Activated CD8-positive, alpha-beta memory T cell treated with anti-CD3 and anti-CD28 coated beads for 48 hours (primary cell): ENCODE measurements around the gene SATB2.

Source experiments
- DNase-seq, 3 experiments: peaks; one replicate each; pipeline ENCODE4 v3.0.0-alpha.2; 2020; ENCODE audit warnings: low read depth in 2 of 3, low spot score in 2 of 3

SATB2 gene

GRCh38 chr2:199457147-199458008 lies at the start of gene SATB2:
SATB2 (minus strand) TSS chr2:199457939; CDS start chr2:199456037, 1,902 bp downstream.
- DNase-seq = peak in 1 of 3 experiments; percentile 16

- DNase-seq = no peak
These were observed 48.1 kb upstream of the SATB2 start for GRCh38 chr2:199505755-199506403.

GRCh38 chr2:199503148-199503547 lies 45.4 kb upstream of the SATB2 start:
- DNase-seq = no peak

GRCh38 chr2:199499005-199499404 lies 41.3 kb upstream of the SATB2 start:
- DNase-seq = no peak

- no peak for DNase-seq
These were observed 37.4 kb upstream of the SATB2 start for GRCh38 chr2:199495147-199495546.

GRCh38 chr2:199490049-199490448 lies 32.3 kb upstream of the SATB2 start:
- no peak for DNase-seq

- DNase-seq = no peak
These were observed 31.1 kb upstream of the SATB2 start for GRCh38 chr2:199488772-199489400.

GRCh38 chr2:199485732-199486335 lies 28.1 kb upstream of the SATB2 start:
- DNase-seq = no peak

GRCh38 chr2:199484927-199485326 lies 27.2 kb upstream of the SATB2 start:
- DNase-seq = no peak

- no peak for DNase-seq
These were observed 23.2 kb upstream of the SATB2 start for GRCh38 chr2:199480966-199481365.

GRCh38 chr2:199477277-199477834 lies 19.6 kb upstream of the SATB2 start:
- DNase-seq = no peak

GRCh38 chr2:199471443-199472057 lies 13.8 kb upstream of the SATB2 start:
- DNase-seq = peak in 1 of 3 experiments; percentile 9

- DNase-seq = no peak
These were observed 13.1 kb upstream of the SATB2 start for GRCh38 chr2:199470672-199471442.

GRCh38 chr2:199470361-199470671 lies 12.6 kb upstream of the SATB2 start:
- no peak for DNase-seq

- no peak for DNase-seq
These were observed 12.0 kb upstream of the SATB2 start for GRCh38 chr2:199469514-199470360.

GRCh38 chr2:199468561-199469513 lies 11.1 kb upstream of the SATB2 start:
- peak in 1 of 3 experiments; percentile 2 for DNase-seq

GRCh38 chr2:199467066-199467822 lies 9.5 kb upstream of the SATB2 start:
- no peak for DNase-seq
